K562 (cell line): ENCODE measurements around the gene PNPLA2. TPM values are rescaled to one million over a fixed set of nuclear protein-coding genes. Genes with fewer than 3 reads are reported as not detected.

Experiments
- GABPB2 ChIP-seq: fragments of 250-450 bp; sonication (Bioruptor Pico); conservative IDR thresholded peaks from 2 replicates; pipeline ENCODE4 v1.5.1; 2021; ENCODE audit warnings: mild to moderate bottlenecking
- GATAD2A ChIP-seq: fragments of 450-650 bp; IDR thresholded peaks from 2 replicates; pipeline ENCODE4 v1.6.1; 2017
- HMGN3 ChIP-seq: IDR thresholded peaks from 2 replicates; pipeline ENCODE4 v1.6.1; 2011; ENCODE audit warnings: borderline replicate concordance, low read depth, mild to moderate bottlenecking, mixed read lengths, low read length; ENCODE audit not compliant: insufficient read length; ENCODE audit errors: extremely low read depth
- HOXB6 ChIP-seq: fragments of 250-450 bp; sonication (Bioruptor Pico); IDR thresholded peaks from 2 replicates; pipeline ENCODE4 v1.5.1; 2022; ENCODE audit warnings: mild to moderate bottlenecking, borderline replicate concordance
- KLF13 ChIP-seq: fragments of 450-650 bp; IDR thresholded peaks from 2 replicates; pipeline ENCODE4 v1.6.1; 2016; ENCODE audit warnings: missing genetic modification characterization, low read depth, mild to moderate bottlenecking, missing compliant biosample characterization, moderate library complexity, borderline replicate concordance
- MEF2D ChIP-seq: conservative IDR thresholded peaks from 2 replicates; pipeline ENCODE4 v1.6.1; 2016; ENCODE audit warnings: low read depth, missing genetic modification characterization, missing compliant biosample characterization
- NR4A1 ChIP-seq, 2 experiments: fragments of 250-450 bp in 1 of 2; fragments of 450-650 bp in 1 of 2; sonication (Bioruptor Pico) in 1 of 2; IDR thresholded peaks; 2 replicates each; pipeline versions ENCODE4 v1.4.0 to v1.6.1; 2016 to 2020; ENCODE audit warnings: mild to moderate bottlenecking in 2 of 2, missing compliant biosample characterization in 1 of 2, missing genetic modification characterization in 1 of 2, moderate library complexity in 1 of 2
- NRF1 ChIP-seq, 2 experiments: fragments of 450-650 bp; IDR thresholded peaks in 1 of 2; conservative IDR thresholded peaks in 1 of 2; 2 replicates each; pipeline ENCODE4 v1.6.1; 2014; ENCODE audit warnings: mild to moderate bottlenecking in 2 of 2
- POLR2B ChIP-seq: fragments of 450-650 bp; IDR thresholded peaks from 2 replicates; pipeline ENCODE4 v1.6.1; 2018; ENCODE audit warnings: low read depth; ENCODE audit not compliant: partially characterized antibody
- SNIP1 ChIP-seq: fragments of 450-650 bp; IDR thresholded peaks from 2 replicates; pipeline ENCODE4 v1.7.1; 2017; ENCODE audit warnings: low read depth, mild to moderate bottlenecking
- SRSF1 ChIP-seq: fragments of 200-400 bp; formaldehyde crosslinking; IDR thresholded peaks from 2 replicates; pipeline ENCODE4 v1.6.1; 2017; ENCODE audit warnings: mild to moderate bottlenecking, low read depth, low read length, moderate library complexity
- SRSF7 ChIP-seq: fragments of 200-400 bp; formaldehyde crosslinking; optimal IDR thresholded peaks from 2 replicates; pipeline ENCODE3; 2017; ENCODE audit warnings: mild to moderate bottlenecking, low read depth, low read length
- SUPT5H ChIP-seq: fragments of 450-650 bp; IDR thresholded peaks from 2 replicates; pipeline ENCODE4 v1.6.1; 2016
- ZBTB17 ChIP-seq: fragments of 450-650 bp; formaldehyde crosslinking; IDR thresholded peaks from 2 replicates; pipeline ENCODE4 v1.4.0; 2020; ENCODE audit warnings: mild to moderate bottlenecking
- ZNF146 ChIP-seq: IDR thresholded peaks from one replicate; pipeline ENCODE4 v1.6.1; 2018; ENCODE audit warnings: missing compliant biosample characterization; ENCODE audit not compliant: unreplicated experiment
- ZNF184 ChIP-seq: sonication (generic); formaldehyde crosslinking; IDR thresholded peaks from 2 replicates; pipeline ENCODE4 v1.5.0; 2020; ENCODE audit warnings: missing genetic modification reagents
- ZNF41 ChIP-seq: fragments of 250-450 bp; sonication (Bioruptor Pico); conservative IDR thresholded peaks from 2 replicates; pipeline ENCODE4 v1.4.0; 2020; ENCODE audit warnings: mild to moderate bottlenecking
- ZNF668 ChIP-seq: fragments of 250-450 bp; sonication (Bioruptor Pico); IDR thresholded peaks from 2 replicates; pipeline ENCODE4 v1.8.0; 2022; ENCODE audit warnings: mild to moderate bottlenecking, inconsistent platforms
- polyA plus RNA-seq, 8 experiments: library from polyadenylated mRNA; depleted of rRNA in 4 of 8; stranded (reverse) in 5 of 8; unstranded in 3 of 8; fragments of >200 nt; fragmentation: Nextera tagmentation in 2 of 8; fragmentation: Illumina TruSeq in 1 of 8; extraction: Ambion mirVana in 2 of 8; extraction: Trizol in 1 of 8; gene quantifications; 2 replicates each; pipeline versions ENCODE4 v1.2.1 to v1.2.3, GENCODE V29; 2011 to 2014; ENCODE audit warnings: inconsistent platforms in 1 of 8, missing spikeins in 1 of 8
- total RNA-seq, 7 experiments: library from RNA; depleted of rRNA in 6 of 7; stranded (reverse); fragments of >200 nt in 6 of 7; fragmentation: Illumina TruSeq in 2 of 7; extraction: Trizol in 2 of 7; gene quantifications; 2 replicates each; pipeline versions ENCODE4 v1.2.1 to v1.2.3, GENCODE V29; 2011 to 2021; ENCODE audit warnings: low replicate concordance in 1 of 7
- TF ChIP-seq, protein P1 (sequence below): sonication (generic); formaldehyde crosslinking; IDR thresholded peaks from 2 replicates; pipeline ENCODE4 v1.8.0; 2023; ENCODE audit warnings: mild to moderate bottlenecking, missing genetic modification reagents
- TF ChIP-seq, protein P2 (sequence below): fragments of 250-450 bp; sonication (Bioruptor Pico); IDR thresholded peaks from 2 replicates; pipeline ENCODE4 v1.4.0; 2020

Gene PNPLA2
- total and polyA plus RNA-seq, 9 of the 15 experiments (the other 6 are each of a cell fraction or from before 2014, with no cell fraction given) = 0.39 to 87.1 (median 8.4) TPM

DNA sequence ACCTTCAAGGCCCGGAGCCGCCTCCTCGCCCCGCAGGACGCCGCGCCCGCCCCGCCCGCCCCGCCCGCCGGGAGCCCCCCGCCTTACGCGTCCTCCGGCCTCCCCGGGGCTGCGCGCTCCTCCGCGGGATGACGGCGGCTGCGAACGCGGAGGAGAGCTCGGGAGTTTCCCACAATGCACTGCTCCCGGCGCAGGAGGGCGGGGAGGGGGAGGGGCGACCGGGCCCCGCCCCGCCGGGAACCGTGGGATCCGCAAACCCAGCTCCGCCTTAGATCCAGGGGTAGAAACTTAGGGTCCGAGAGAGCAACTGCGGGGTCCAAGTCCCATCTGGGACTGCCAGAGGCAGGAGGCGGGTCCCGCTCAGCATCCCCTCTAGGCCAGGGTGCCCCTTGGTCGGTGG is 28.8 kb upstream of the PNPLA2 start, which contains the start of gene CEND1 (continued):
- TF ChIP-seq SNIP1 (no peak), SRSF1 (no peak), ZNF668 (no peak), HMGN3 (peak; percentile 57), ZNF184 (CRISPR knock-in tag) (no peak), GABPB2 (CRISPR knock-in tag) (no peak), MEF2D (tag) (no peak), ZNF146 (no peak), SUPT5H (no peak), GATAD2A (no peak), ZNF41 (CRISPR knock-in tag) (no peak), SRSF7 (no peak), NRF1 (conservative IDR thresholded peaks at IDR 0.05 in 1 of 2, IDR thresholded peaks at IDR 0.05 in 1 of 2) (peak in 1 of 2 experiments; percentile 40; a peak in 1 of 4 replicates), HOXB6 (CRISPR knock-in tag) (no peak), ZBTB17 (no peak), NR4A1 (CRISPR knock-in tag; IDR thresholded peaks at IDR 0.05) (no peak), NR4A1 (tag; IDR thresholded peaks at IDR 0.05) (no peak), POLR2B (no peak), KLF13 (tag) (no peak)
- TF ChIP-seq, protein P1, sequence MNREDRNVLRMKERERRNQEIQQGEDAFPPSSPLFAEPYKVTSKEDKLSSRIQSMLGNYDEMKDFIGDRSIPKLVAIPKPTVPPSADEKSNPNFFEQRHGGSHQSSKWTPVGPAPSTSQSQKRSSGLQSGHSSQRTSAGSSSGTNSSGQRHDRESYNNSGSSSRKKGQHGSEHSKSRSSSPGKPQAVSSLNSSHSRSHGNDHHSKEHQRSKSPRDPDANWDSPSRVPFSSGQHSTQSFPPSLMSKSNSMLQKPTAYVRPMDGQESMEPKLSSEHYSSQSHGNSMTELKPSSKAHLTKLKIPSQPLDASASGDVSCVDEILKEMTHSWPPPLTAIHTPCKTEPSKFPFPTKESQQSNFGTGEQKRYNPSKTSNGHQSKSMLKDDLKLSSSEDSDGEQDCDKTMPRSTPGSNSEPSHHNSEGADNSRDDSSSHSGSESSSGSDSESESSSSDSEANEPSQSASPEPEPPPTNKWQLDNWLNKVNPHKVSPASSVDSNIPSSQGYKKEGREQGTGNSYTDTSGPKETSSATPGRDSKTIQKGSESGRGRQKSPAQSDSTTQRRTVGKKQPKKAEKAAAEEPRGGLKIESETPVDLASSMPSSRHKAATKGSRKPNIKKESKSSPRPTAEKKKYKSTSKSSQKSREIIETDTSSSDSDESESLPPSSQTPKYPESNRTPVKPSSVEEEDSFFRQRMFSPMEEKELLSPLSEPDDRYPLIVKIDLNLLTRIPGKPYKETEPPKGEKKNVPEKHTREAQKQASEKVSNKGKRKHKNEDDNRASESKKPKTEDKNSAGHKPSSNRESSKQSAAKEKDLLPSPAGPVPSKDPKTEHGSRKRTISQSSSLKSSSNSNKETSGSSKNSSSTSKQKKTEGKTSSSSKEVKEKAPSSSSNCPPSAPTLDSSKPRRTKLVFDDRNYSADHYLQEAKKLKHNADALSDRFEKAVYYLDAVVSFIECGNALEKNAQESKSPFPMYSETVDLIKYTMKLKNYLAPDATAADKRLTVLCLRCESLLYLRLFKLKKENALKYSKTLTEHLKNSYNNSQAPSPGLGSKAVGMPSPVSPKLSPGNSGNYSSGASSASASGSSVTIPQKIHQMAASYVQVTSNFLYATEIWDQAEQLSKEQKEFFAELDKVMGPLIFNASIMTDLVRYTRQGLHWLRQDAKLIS (CRISPR knock-in tag) = no peak
- TF ChIP-seq, protein P2, sequence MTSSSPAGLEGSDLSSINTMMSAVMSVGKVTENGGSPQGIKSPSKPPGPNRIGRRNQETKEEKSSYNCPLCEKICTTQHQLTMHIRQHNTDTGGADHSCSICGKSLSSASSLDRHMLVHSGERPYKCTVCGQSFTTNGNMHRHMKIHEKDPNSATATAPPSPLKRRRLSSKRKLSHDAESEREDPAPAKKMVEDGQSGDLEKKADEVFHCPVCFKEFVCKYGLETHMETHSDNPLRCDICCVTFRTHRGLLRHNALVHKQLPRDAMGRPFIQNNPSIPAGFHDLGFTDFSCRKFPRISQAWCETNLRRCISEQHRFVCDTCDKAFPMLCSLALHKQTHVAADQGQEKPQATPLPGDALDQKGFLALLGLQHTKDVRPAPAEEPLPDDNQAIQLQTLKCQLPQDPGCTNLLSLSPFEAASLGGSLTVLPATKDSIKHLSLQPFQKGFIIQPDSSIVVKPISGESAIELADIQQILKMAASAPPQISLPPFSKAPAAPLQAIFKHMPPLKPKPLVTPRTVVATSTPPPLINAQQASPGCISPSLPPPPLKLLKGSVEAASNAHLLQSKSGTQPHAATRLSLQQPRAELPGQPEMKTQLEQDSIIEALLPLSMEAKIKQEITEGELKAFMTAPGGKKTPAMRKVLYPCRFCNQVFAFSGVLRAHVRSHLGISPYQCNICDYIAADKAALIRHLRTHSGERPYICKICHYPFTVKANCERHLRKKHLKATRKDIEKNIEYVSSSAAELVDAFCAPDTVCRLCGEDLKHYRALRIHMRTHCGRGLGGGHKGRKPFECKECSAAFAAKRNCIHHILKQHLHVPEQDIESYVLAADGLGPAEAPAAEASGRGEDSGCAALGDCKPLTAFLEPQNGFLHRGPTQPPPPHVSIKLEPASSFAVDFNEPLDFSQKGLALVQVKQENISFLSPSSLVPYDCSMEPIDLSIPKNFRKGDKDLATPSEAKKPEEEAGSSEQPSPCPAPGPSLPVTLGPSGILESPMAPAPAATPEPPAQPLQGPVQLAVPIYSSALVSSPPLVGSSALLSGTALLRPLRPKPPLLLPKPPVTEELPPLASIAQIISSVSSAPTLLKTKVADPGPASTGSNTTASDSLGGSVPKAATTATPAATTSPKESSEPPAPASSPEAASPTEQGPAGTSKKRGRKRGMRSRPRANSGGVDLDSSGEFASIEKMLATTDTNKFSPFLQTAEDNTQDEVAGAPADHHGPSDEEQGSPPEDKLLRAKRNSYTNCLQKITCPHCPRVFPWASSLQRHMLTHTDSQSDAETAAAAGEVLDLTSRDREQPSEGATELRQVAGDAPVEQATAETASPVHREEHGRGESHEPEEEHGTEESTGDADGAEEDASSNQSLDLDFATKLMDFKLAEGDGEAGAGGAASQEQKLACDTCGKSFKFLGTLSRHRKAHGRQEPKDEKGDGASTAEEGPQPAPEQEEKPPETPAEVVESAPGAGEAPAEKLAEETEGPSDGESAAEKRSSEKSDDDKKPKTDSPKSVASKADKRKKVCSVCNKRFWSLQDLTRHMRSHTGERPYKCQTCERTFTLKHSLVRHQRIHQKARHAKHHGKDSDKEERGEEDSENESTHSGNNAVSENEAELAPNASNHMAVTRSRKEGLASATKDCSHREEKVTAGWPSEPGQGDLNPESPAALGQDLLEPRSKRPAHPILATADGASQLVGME = peak; percentile 95
